ENCODE data around the gene SHCBP1L. TPM values are rescaled to one million over a fixed set of nuclear protein-coding genes. Genes with fewer than 3 reads are reported as not detected.

Gene SHCBP1L
- polyA plus RNA-seq, 1 donor from 2014 or later: not detected

DNA sequence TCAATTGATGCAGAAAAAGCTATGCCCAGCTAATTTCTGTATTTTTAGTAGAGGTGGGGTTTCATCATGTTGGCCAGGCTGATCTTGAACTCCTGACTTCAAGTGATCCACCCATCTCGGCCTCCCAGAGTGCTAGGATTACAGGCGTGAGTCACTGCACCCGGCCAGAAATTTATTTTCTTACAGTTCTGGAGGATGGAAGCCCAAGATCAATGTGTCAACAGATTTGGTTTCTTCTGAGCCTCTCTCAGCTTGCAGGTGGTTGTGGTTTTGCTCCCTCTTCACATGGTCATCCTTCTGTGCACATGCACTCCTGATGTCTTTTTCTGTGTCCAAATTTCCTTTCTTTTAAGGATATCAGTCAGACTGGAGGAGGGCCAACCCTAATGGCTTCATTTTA is 35.6 kb downstream of the SHCBP1L start:
- Histone ChIP-seq H3K9ac (ENCODE audit: low read length) (no peak overlapping the region), H3K4me2 (ENCODE audit: low read length) (no peak overlapping the region), H2AFZ (ENCODE audit: low read depth, low read length) (no peak overlapping the region), H3F3A (ENCODE audit: insufficient read depth, low read length, poor library complexity, severe bottlenecking) (no peaks in the 10 kb centered on the region), H3K9me2 (ENCODE audit: insufficient read depth, low read length) (no peaks in the 10 kb centered on the region), H3K27me3 (ENCODE audit: insufficient read depth, low read depth, low read length) (no peaks in the 10 kb centered on the region), H3K36me3 (ENCODE audit: insufficient read depth, low read length) (no peaks in the 10 kb centered on the region), H3K27ac (ENCODE audit: low read length) (no peak overlapping the region), H4K20me1 (ENCODE audit: insufficient read depth) (no peaks in the 10 kb centered on the region), H3K4me3 (ENCODE audit: low read length) (no peak overlapping the region), H3K9me3 (ENCODE audit: low read length) (no peaks in the 10 kb centered on the region), H3K79me2 (replicated peaks; ENCODE audit: insufficient read depth, low read length) (no peaks in the 10 kb centered on the region)
- TF ChIP-seq SMC3 (conservative IDR thresholded peaks at IDR 0.05; ENCODE audit: poor library complexity) (no peak), POLR2AphosphoS5 (IDR thresholded peaks at IDR 0.05) (no peak), EZH2 (IDR thresholded peaks at IDR 0.05; ENCODE audit: borderline replicate concordance, insufficient read depth, low read length, poor library complexity, severe bottlenecking) (no peak), TAF1 (IDR thresholded peaks at IDR 0.05; ENCODE audit: low read depth) (no peak), RAD21 (conservative IDR thresholded peaks at IDR 0.05) (no peak), MXI1 (conservative IDR thresholded peaks at IDR 0.05; ENCODE audit: poor library complexity, severe bottlenecking) (no peak), EP300 (conservative IDR thresholded peaks at IDR 0.05; ENCODE audit: poor library complexity, severe bottlenecking) (no peak)
- TF ChIP-seq, protein P1, sequence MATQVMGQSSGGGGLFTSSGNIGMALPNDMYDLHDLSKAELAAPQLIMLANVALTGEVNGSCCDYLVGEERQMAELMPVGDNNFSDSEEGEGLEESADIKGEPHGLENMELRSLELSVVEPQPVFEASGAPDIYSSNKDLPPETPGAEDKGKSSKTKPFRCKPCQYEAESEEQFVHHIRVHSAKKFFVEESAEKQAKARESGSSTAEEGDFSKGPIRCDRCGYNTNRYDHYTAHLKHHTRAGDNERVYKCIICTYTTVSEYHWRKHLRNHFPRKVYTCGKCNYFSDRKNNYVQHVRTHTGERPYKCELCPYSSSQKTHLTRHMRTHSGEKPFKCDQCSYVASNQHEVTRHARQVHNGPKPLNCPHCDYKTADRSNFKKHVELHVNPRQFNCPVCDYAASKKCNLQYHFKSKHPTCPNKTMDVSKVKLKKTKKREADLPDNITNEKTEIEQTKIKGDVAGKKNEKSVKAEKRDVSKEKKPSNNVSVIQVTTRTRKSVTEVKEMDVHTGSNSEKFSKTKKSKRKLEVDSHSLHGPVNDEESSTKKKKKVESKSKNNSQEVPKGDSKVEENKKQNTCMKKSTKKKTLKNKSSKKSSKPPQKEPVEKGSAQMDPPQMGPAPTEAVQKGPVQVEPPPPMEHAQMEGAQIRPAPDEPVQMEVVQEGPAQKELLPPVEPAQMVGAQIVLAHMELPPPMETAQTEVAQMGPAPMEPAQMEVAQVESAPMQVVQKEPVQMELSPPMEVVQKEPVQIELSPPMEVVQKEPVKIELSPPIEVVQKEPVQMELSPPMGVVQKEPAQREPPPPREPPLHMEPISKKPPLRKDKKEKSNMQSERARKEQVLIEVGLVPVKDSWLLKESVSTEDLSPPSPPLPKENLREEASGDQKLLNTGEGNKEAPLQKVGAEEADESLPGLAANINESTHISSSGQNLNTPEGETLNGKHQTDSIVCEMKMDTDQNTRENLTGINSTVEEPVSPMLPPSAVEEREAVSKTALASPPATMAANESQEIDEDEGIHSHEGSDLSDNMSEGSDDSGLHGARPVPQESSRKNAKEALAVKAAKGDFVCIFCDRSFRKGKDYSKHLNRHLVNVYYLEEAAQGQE (IDR thresholded peaks at IDR 0.05; ENCODE audit: borderline replicate concordance): no peak
- TF ChIP-seq, protein P2, sequence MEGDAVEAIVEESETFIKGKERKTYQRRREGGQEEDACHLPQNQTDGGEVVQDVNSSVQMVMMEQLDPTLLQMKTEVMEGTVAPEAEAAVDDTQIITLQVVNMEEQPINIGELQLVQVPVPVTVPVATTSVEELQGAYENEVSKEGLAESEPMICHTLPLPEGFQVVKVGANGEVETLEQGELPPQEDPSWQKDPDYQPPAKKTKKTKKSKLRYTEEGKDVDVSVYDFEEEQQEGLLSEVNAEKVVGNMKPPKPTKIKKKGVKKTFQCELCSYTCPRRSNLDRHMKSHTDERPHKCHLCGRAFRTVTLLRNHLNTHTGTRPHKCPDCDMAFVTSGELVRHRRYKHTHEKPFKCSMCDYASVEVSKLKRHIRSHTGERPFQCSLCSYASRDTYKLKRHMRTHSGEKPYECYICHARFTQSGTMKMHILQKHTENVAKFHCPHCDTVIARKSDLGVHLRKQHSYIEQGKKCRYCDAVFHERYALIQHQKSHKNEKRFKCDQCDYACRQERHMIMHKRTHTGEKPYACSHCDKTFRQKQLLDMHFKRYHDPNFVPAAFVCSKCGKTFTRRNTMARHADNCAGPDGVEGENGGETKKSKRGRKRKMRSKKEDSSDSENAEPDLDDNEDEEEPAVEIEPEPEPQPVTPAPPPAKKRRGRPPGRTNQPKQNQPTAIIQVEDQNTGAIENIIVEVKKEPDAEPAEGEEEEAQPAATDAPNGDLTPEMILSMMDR (IDR thresholded peaks at IDR 0.05; ENCODE audit: poor library complexity, severe bottlenecking): no peak

DNA sequence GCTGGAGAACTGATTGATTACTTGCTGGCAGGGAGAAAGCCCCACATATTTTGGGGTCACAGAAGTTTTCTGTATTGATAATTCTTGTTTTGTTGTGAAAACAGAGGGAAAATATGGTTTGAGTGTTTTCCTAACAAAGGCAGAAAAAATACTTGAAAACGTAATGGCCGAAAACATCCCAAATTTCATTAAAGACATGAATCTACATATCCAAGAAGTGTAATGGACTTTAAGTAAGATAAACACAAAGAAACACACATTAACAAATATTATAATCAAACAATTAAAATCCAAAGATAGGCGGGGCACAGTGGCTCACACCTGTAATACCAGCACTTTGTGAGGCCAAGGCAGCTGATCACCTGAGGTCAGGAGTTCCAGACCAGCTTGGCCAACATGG is 39.6 kb downstream of the SHCBP1L start:
- no peak overlapping the region for H3K9ac ChIP-seq (ENCODE audit: low read length)
- H3K36me3 ChIP-seq (ENCODE audit: insufficient read depth, low read length): no peaks in the 10 kb centered on the region
- no peak overlapping the region for H3K27ac ChIP-seq (ENCODE audit: low read length)
- H3K79me2 ChIP-seq (replicated peaks; ENCODE audit: insufficient read depth, low read length): no peaks in the 10 kb centered on the region
- no peak overlapping the region for H2AFZ ChIP-seq (ENCODE audit: low read depth, low read length)
- H3K4me3 ChIP-seq (ENCODE audit: low read length): no peak overlapping the region
- TF ChIP-seq POLR2AphosphoS5 (IDR thresholded peaks at IDR 0.05): no peak
- no peak for TF ChIP-seq SMC3 (conservative IDR thresholded peaks at IDR 0.05; ENCODE audit: poor library complexity)
- no peak for TF ChIP-seq EZH2 (IDR thresholded peaks at IDR 0.05; ENCODE audit: borderline replicate concordance, insufficient read depth, low read length, poor library complexity, severe bottlenecking)
- no peaks in the 10 kb centered on the region for H3K9me3 ChIP-seq (ENCODE audit: low read length)
- H3K4me2 ChIP-seq (ENCODE audit: low read length): no peak overlapping the region
- H3K27me3 ChIP-seq (ENCODE audit: insufficient read depth, low read depth, low read length): no peaks in the 10 kb centered on the region
- H3K9me2 ChIP-seq (ENCODE audit: insufficient read depth, low read length): no peaks in the 10 kb centered on the region
- H3F3A ChIP-seq (ENCODE audit: insufficient read depth, low read length, poor library complexity, severe bottlenecking): no peaks in the 10 kb centered on the region
- H4K20me1 ChIP-seq (ENCODE audit: insufficient read depth): no peaks in the 10 kb centered on the region

DNA sequence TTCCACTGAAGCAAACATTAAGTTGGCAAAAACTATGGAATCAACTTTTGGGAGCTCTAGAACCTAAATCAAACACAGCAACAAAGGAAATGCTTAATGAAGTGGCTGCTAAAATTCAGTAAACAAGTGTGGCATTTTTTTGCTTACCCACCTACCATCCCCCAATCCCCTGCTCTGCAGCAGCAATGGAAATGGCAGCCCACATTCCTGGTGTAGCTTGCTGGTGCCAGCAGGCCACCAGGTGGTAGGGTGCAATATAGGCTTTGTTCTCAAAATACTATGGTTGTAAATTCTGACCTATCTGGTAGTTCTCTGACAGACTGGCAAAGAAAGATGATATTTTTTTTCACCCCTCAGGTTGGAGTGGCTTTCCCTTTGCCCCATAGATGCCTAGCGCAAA is 42.8 kb downstream of the SHCBP1L start:
- Histone ChIP-seq H3K9me3 (ENCODE audit: low read length) (no peaks in the 10 kb centered on the region), H2AFZ (ENCODE audit: low read depth, low read length) (no peak overlapping the region), H3K79me2 (replicated peaks; ENCODE audit: insufficient read depth, low read length) (no peaks in the 10 kb centered on the region), H3K36me3 (ENCODE audit: insufficient read depth, low read length) (no peaks in the 10 kb centered on the region), H3K4me3 (ENCODE audit: low read length) (no peak overlapping the region), H3K27ac (ENCODE audit: low read length) (no peak overlapping the region), H3K9ac (ENCODE audit: low read length) (no peak overlapping the region), H3F3A (ENCODE audit: insufficient read depth, low read length, poor library complexity, severe bottlenecking) (no peaks in the 10 kb centered on the region), H3K4me2 (ENCODE audit: low read length) (no peak overlapping the region), H3K9me2 (ENCODE audit: insufficient read depth, low read length) (no peaks in the 10 kb centered on the region), H3K27me3 (ENCODE audit: insufficient read depth, low read depth, low read length) (no peaks in the 10 kb centered on the region), H4K20me1 (ENCODE audit: insufficient read depth) (no peaks in the 10 kb centered on the region)
- TF ChIP-seq MXI1 (conservative IDR thresholded peaks at IDR 0.05; ENCODE audit: poor library complexity, severe bottlenecking): no peak
- TF ChIP-seq EP300 (conservative IDR thresholded peaks at IDR 0.05; ENCODE audit: poor library complexity, severe bottlenecking): no peak
- no peak for TF ChIP-seq POLR2AphosphoS5 (IDR thresholded peaks at IDR 0.05)
- TF ChIP-seq EZH2 (IDR thresholded peaks at IDR 0.05; ENCODE audit: borderline replicate concordance, insufficient read depth, low read length, poor library complexity, severe bottlenecking): no peak
- TF ChIP-seq, protein P2 (IDR thresholded peaks at IDR 0.05; ENCODE audit: poor library complexity, severe bottlenecking): no peak
- TF ChIP-seq TAF1 (IDR thresholded peaks at IDR 0.05; ENCODE audit: low read depth): no peak
- no peak for TF ChIP-seq SMC3 (conservative IDR thresholded peaks at IDR 0.05; ENCODE audit: poor library complexity)
- TF ChIP-seq RAD21 (conservative IDR thresholded peaks at IDR 0.05): no peak

All from neural cell (in vitro differentiated cells).